NCI-H1048 (cell line): ENCODE measurements around the gene SRSF5.
"Not testable (repeated sequence)": the region's sequence is repeated elsewhere in the genome, so short reads cannot be mapped to it uniquely, and the experiment has no call there.

Experiments
- DNase-seq: peaks from one replicate; lab custom pipeline; 2025; lab: John Stamatoyannopoulos, UW

The SRSF5 gene

DNA sequence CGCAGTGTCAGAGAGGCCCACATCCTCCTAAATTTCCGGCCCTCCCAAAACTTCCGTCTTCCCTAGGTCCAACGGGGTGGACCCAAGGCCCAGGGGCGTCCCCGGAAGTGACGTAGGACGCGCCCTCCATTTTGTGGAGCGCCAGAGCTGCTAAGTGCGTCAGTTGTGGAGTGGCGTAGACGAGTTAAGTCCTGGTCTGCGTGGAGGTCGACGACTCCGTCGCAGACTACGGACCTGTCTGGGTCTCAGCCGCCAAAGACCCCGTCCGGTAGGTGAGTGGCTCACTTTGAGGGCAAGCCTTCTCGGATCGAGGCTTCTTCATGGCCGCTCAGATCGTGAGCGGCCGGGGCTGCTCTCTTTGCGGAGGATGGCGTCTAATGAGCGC, at the start of gene SRSF5:
Gene SRSF5, plus strand, starts transcription at position 159 of the 385 bp plus-strand sequence. CDS start 1,015 bp downstream, outside the sequence.
- peak; percentile 86 for DNase-seq

DNA sequence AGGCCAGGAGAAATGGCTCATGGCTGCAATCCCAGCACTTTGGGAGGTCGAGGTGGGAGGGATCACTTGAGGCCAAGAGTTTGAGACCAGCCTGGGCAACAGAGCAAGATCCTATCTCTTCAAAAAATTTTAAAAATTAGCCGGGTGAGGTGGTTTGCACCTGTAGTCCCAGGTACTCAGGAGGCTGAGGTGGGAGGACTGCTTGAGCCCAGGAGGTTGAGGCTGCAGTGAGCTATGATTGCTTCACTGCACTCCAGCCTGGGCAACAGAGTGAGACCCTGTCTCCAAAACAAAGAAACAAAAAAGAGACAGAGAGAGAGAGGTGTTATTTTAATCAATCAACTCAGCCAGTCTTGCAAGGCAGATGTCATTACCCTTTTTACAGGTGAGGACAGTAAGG, 48.3 kb upstream of the SRSF5 start:
- DNase-seq = not testable (repeated sequence)

DNA sequence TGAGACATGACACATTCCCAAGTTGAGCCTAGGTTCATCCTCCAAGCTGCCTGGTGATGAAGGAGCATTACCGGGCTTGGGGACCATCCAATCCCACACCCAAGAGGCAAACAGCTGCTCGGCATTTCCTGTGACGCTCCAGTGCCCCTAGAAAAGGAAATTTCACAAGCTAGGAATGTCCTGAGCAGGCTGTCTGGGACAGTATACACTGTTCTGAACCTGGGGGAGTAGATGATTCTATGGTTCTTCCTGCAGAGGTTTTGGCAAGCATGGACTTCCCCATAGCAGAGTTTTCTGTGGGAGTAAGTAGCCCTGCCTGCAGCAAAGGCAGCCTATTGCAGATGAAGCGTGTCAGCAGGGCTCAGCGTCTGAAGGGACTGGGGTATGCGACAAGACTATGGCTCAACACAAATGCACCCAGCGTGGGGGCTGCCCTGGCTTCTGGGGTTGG, 47.4 kb upstream of the SRSF5 start:
- no peak for DNase-seq

DNA sequence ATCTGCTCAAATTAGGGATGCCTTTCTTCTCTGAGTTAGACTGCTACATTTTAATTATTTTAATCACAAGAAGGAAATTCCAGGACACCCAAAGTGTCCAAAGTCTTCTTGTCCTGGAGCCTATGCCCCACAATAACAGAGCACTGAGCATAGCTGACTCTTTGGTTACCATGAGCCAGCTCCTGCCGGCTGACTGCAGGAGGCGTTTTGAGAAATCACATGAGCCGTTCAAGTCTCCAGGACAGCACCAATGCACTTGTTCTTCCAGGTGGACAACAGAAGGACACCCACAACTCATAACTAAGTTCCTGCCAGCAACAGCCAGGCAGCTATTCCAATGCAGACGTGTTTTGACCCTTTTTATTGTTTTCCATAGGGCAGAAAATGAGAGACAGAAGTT, 46.0 kb upstream of the SRSF5 start:
- DNase-seq = no peak

DNA sequence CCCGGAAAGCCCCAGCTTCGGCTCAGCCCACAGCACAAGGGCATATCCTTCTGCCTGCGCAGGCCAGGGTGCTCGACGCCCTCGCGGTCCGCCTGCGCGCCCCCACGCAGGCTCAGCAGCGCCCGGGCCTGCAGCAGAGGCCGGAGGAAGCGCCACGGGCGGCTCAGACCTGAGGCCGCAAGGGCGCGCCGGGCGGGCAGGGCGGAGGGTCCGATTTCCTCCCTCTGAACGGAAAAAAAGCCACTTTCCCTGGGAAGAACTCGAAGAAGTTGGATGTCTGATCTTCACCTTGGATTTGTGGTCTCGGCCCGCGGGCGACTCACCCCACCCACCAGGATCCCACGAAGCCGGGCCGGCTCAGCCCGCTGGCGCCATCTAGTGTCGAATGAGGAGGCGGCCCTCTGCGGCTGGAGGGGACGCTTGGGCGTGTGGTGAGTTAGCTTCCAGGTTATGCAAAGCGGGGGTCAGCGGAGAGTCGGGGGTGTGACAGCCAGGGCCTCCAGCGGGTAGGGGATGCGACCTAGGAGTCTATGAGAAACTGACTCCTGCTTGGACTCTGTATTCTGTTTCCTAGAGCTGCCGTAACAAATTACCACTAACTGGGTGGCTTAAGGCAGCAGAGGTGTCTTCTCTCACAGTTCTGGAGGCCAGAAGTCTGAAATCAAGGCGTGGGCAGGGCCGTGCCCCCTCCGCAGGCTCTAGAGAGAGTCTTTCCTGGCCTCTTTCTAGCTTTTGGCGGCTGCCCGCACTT, 40.0 kb upstream of the SRSF5 start:
- no peak for DNase-seq

DNA sequence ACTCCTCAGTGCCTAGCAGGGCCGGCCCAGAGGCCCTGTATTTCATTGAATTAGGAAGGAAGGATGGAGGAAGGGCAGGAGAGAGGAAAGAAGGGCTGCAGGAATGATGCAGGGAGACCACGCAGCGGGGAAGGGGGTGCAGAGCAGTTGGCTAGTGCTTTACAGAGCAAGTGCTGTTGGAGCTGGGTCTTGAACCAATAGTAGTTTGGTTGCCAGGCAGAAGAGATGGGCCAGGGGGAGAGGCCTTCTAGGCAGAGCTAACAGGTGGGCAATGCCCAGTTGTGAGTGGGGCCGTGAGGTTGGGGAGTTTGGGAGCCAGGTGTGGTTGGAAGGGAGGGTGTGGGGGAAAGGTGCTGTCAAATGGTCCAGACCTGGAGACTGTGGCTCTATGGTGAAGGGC, 39.1 kb upstream of the SRSF5 start:
- DNase-seq = no peak

DNA sequence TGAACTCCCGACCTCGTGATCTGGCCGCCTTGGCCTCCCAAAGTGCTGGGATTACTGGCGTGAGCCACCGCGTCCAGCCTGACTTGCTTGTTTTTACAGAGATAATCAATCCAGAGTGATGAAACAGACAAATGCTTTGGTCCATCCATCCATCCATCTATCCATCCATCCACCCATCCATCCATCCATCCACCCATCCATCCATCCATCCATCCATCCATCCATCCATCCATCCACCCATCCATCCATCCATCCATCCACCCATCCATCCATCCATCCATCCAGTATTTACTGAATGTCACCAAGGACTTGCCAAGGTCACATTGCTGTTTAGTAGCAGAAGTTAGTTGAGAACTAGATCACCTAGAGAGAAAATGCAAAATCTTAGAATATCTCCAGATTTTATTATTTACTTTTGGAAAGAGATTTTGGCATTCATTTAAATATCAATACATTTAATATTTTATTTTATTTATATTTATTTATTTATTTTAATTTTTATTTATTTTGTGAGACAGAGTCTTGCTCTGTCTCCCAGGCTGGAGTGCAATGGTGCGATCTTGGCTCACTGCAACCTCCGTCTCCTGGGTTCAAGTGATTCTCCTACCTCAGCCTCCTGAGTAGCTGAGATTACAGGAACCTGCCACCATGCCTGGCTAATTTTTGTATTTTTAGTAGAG, 34.9 kb upstream of the SRSF5 start:
- not testable (repeated sequence) for DNase-seq

DNA sequence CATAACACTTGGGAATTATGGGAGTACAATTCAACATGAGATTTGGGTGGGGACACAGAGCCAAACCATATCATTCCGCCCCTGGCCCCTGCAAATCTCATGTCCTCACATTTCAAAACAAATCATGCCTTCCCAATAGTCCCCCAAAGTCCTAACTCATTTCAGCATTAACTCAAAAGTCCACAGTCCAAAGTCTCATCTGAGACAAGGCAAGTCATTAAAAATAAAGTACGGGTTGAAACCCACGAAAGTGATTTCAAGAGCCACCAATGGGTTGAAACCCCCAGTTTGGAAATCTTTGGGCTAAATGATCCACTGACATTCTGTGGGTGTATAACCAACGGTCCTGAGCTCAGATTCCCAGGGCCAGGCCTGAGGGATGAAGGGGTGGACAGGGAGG, 30.5 kb upstream of the SRSF5 start:
- DNase-seq = not testable (repeated sequence)

DNA sequence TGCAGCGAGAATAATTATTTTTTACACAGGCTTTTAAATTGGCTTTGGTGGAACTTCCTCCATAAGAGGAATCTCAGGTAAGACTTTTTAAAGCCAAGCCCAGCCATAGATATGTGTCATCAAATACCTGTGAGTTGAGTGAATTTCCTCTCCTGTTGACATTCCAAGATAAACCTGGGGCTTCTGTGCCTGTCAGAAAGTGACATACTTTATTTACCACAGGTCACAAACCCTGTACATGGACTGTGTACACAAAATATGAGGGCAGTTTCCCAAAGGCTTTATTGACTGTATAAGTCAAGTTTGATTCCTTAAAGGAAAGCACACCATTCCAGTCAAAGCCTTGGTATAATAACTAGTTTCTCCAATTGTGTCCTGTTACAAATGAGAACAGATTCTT, 25.9 kb upstream of the SRSF5 start:
- DNase-seq = no peak

DNA sequence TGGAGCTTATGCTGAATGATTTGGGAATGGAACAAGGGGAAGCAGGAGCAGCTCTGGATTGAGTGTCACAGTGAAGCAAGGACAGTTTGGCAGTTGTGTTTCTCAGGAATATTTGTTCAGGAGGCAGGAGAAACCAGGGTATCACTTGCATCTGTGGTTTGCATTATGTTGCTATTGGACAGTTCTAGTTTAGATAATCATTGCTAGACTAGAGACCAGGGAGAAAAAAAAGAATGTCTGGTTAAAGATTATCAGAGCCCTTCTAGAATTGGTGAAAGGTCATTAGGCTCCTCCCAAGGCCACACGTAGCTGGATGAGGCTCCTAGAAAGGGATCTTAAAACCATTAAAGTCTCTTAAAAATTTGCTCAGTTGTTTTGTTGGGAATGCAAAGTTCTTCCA, 17.0 kb upstream of the SRSF5 start:
- no peak for DNase-seq

DNA sequence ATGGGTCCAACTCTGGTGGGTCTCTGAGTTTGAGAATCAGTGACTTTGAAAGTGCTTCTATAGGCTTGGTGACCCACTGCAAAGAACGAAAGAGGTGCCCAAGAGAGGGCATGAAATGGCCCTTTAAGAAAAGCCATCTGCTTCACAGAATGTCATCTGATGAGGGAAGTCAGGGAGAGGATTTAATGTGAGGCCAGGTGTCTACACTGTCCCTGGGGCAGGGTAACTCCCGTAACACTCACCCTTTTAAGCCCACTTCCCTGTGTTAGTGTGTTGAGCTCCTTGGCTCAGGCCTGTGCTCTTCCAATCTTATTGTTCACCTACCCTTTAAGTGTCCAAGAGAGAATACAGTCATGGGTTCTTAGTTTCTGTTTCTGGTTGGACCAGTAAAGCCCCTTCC, 16.4 kb upstream of the SRSF5 start:
- DNase-seq = no peak

DNA sequence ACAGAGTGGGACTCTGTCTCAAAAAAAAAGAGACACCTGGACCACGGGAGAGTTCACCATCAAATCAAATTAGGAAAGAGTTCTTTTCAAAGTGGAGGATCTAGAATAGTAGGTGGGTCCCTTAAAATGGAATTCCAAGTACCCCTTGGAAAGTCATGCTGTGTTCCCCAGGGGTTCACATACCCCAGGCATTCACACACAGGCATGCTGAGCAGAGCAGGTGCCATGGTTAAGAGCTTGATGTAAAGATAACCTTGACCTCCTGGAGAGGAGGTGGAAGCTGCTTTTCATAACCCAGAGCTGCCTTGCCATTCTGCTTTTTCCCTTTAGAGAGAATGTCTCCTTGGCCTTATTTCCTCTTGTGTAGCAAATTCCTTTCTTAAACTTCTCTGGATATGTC, 14.2 kb upstream of the SRSF5 start:
- DNase-seq = no peak

DNA sequence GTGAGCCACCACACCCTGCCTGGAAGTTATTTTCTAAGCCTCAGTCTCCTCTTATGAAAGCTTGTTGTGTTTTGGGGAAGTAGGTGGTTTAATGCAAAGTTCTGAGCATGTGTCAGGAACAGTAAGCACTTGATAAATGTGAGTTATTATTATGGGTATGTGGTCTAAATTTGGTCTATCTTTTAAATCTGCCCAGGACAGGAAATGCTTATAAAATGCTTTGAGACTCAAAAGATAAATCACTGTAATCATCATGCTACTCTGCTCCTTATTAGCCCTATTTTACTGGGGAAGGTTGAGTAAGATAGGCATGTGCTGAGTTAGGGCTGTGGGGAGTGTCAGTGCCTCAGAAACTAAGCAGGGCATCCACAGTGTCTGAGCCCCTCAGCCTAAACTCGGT, 13.1 kb upstream of the SRSF5 start:
- DNase-seq = no peak

DNA sequence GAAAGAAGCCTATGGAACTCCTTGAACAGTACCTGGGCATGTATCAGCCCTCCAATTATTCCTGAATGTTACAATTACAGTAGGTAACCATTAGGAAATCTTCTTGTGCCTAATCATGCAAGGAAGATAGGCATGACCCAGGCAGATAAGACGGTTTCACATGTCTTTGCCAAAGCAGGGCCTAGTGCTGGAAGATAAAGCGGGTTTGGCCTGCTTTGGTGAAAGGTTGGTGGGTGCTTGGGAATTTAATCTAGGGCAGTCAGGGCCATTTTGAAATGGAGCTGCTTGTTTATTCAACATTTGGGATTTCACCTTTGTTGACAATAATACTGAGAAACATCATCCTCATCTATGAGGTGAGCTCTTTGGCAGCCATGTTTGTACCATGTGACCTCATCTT, 12.5 kb upstream of the SRSF5 start:
- no peak for DNase-seq

DNA sequence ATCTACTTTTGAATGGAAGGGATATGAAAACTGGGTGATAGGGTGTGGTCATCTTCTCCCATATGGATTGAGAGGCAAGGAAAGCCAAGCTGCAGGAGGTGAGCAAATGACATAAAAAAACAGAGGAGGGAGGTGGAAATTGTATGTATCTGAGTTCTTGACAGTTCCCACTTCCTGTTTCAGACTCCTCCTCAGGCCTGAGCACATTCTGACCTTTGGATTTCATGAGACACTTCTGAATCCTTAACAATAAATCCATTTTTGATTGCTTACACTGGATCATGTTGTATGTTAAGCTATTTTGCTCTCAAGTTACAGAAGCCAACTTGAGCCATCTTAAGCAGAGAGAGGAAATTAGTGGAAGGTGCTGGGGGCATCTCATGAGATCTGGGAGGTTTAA, 11.6 kb upstream of the SRSF5 start:
- DNase-seq = no peak

DNA sequence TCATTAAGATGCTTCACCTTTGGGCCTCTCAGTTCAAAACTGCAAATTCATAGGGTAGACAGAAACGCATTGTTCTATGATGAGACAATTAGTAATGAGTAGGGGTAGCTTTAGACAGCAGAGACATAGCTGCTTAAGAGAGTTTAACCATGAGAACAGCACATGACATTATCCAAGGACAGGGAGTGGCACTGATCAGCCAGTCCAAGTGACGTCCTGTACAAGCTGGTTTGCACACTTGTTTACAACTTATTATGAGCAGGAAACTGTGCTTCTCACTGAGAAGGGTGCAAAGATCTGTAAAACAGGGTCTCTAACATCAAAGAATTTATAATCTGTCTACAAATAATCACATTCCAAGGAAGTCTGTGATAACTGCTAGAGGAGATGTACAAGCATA, 11.2 kb upstream of the SRSF5 start:
- DNase-seq = no peak

DNA sequence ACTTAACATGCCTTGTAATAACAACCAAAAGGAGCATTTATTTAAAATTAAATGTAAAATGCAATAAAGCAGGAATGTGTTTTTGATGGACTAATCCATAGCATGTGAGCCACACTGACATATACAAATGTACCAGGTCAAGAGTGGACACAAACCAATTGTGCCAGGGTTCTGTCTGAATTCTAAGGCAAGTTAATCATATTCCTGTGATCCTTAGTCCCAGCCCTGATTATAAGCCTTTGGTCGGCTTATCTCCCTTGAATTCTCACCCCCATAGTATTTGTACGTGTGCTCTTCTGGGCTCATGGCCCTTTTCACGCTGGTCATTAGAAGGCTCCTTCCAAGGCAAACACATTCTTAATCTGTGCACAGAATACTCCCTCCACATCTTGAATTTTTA, 10.6 kb upstream of the SRSF5 start:
- no peak for DNase-seq

DNA sequence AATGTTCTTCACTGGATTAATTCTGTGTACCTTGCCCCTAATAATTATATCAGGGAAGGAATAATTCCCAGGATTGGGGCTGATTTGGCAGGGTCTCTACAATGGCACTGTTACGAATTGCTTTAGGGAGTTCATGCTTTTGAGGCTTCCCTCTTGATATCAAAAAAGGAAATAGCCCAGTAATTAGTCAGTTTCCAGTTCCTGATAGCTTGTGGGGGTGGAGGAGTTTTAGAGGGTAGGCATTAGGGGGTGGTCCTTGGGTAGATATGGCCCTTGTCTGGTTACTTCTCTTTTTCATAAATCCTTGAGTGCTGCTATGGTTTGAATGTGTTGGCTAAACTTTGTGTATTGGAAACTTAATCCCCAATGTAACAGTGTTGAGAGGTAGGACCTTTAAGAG, 6.1 kb upstream of the SRSF5 start:
- DNase-seq = no peak

DNA sequence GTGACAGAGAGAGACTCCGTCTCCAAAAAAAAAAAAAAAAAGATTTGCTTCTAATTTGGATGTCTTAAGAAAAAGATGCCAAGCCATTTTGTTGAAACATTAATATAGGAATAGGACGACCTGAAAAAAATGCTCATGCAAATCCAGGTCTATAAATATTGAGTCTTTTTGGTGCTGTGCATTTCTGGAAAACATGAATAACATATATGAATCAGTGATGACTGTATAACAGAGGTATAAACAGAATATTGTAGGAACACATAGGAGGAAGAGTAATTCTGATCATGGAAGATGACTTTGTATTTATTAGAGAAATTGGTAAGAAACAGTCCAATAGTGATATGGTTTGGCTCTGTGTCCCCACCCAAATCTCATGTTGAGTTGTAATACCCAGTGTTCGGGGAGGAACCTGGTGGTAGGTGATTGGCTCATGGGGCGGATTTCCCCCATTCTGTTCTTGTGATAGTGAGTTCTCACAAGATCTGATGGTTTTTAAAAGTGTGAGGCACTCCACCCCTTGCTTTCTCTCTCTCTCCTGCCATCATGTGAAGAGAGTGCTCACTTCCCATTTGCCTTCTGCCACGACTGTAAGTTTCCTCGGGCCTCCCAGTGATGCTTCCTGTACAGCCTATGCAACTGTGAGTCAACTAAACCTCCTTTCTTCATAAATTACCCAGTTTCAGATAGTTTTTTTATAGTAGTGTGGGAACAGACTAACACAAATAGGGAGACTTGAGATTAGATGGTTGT, 3.0 kb upstream of the SRSF5 start:
- DNase-seq = no peak

DNA sequence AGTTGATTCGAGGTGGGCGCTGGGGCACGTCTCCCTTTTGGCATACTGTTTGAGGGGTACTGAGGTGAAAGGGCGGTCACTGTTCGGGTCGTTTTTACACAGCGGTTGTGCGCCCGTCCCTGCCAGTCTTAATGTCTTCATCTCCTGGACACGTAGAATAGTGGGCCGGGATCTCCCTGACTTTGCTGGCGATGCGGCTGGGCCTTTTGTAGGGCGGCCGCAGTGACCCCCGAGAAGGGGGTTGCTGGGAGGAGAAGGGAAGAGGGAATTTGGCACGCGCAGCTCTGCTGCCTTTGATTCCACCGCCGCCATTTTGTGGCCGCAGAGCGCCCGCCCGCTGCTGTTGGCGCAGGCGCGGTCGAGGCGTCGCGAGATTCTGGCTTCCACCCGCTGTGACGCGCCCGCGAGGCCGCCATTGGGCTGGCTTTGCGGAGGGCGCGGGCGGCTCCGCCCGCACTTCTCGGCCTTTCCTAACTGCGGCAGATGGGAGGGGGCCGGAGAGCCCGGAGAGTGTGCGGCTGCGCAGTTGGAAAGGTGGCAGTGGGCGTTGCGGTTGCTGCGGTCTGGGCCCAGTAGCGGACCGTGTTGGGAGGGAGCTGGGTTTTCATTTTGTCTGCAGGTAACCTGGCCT, 542 bp downstream of the SRSF5 start:
- peak; percentile 84 for DNase-seq

DNA sequence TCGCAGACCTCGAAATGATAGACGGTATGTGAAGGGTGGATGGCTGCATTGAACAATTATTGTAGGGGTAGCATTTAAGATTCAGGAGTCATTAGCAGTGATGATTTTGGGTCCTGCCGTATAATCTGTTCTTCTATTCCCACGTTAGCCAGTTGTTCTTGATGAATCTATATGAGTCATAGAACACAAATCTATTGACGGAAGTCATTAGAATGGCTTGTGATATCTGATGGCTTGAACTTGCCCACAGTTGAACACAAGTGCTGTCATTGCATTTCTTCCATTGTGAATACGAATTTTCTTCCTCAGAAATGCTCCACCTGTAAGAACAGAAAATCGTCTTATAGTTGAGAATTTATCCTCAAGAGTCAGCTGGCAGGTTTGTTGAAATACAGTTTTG, 1.9 kb downstream of the SRSF5 start:
- DNase-seq = no peak

DNA sequence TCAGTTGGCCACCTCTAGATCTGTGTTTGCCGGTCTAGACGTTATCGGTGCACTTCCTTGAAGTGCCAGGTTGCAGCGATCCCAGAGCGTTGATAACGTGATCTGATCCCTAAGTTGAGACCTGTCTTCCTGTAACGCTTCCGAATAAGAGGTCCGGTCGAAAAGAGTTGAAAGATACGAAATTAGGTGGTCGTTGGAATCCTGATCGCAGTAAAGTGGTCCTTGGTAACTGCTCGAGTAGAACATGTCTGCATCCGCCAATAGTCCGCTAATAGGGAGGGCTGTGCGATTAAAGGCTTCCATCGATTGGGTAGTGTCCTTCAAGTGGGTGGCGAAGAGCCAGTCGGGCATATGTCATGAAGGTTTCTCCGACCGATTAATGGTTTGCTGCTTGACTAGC, 2.7 kb downstream of the SRSF5 start:
- DNase-seq = no peak

DNA sequence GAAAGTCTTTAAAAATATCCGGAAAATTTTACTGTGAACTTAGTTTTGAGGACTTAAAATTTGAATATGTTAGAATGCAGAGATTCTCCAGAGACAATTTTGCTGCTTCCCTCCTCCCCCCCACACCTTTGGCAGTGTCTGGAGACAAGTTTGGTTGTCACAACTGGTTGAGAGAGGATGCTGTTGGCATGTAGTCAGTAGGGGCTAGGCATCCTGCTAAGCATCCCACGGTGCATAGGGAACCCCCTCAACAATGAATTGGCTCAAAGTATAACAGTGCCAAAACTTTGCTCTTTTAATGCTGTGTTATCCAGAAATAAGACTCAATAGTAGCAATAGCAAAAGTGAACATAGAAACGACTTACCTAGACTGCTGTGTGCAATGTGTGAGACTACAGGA, 3.6 kb downstream of the SRSF5 start:
- DNase-seq = no peak
